ENCODE data around the gene TYMP. TPM values are rescaled to one million over a fixed set of nuclear protein-coding genes. Genes with fewer than 3 reads are reported as not detected.

Gene TYMP
- total RNA-seq, 2 donors from 2014 or later: 71.5 to 101 TPM

- peaks cover 60% of the 10 kb centered on the region for H3K4me1 Mint-ChIP-seq (ENCODE audit: low read depth)
- DNase-seq (no peak), ATAC-seq (replicated peaks in 1 of 2) (no peak)
- H3K4me3 Mint-ChIP-seq: no peak overlapping the region
- no peak overlapping the region for H3K27ac Mint-ChIP-seq
- H3K9me3 Mint-ChIP-seq: no peaks in the 10 kb centered on the region
- H3K27me3 Mint-ChIP-seq (ENCODE audit: low read depth): no peaks in the 10 kb centered on the region
- H3K36me3 Mint-ChIP-seq (ENCODE audit: insufficient read depth in 2 of 2): peaks cover 6 to 24% of the 10 kb centered on the region in 2 donors
Observed at GRCh38 chr22:50513175-50513574, 16.6 kb downstream of the TYMP start.

GRCh38 chr22:50508897-50509296 lies 20.9 kb downstream of the TYMP start:
- no peaks in the 10 kb centered on the region for H3K27me3 Mint-ChIP-seq (ENCODE audit: low read depth)

GRCh38 chr22:50507991-50508884 lies 21.6 kb downstream of the TYMP start, which contains the start of gene NCAPH2:
NCAPH2 (plus strand) TSS chr22:50508224; CDS start chr22:50508338, 114 bp downstream.
- Mint-ChIP-seq H3K4me3 (peak within 1 kb of the TSS; percentile 89 to 97), H3K9me3 (no peaks in the 10 kb centered on the region), H3K27ac (peak within 1 kb of the TSS; percentile 75), H3K36me3 (ENCODE audit: insufficient read depth in 2 of 2) (peaks cover 3 to 13% of the 10 kb centered on the region in 2 donors), H3K4me1 (ENCODE audit: low read depth) (peaks cover 38% of the 10 kb centered on the region), H3K27me3 (ENCODE audit: low read depth) (no peaks in the 10 kb centered on the region)
- peak; percentile 76 for ATAC-seq (replicated peaks in 1 of 2)
- DNase-seq: peak; percentile 98

More at GRCh38 chr22:50508897-50509296, 20.9 kb downstream of the TYMP start:
- DNase-seq: no peak
- peak overlapping the region; percentile 85 to 89 for H3K4me3 Mint-ChIP-seq
- peaks cover 43% of the 10 kb centered on the region for H3K4me1 Mint-ChIP-seq (ENCODE audit: low read depth)
- H3K9me3 Mint-ChIP-seq: no peaks in the 10 kb centered on the region
- H3K27ac Mint-ChIP-seq: peak overlapping the region; percentile 70
- no peak for ATAC-seq (replicated peaks in 1 of 2)
- peaks cover 3 to 14% of the 10 kb centered on the region in 2 donors for H3K36me3 Mint-ChIP-seq (ENCODE audit: insufficient read depth in 2 of 2)

GRCh38 chr22:50507421-50507990 lies 22.3 kb downstream of the TYMP start, which contains the start of gene LMF2:
LMF2 (minus strand) TSS chr22:50507702; CDS start chr22:50507675, 27 bp downstream.
- peak within 1 kb of the TSS; percentile 89 to 97 for H3K4me3 Mint-ChIP-seq
- no peaks in the 10 kb centered on the region for H3K27me3 Mint-ChIP-seq (ENCODE audit: low read depth)
- ATAC-seq (replicated peaks in 1 of 2) (peak; percentile 86), DNase-seq (peak; percentile 91 to 93)
- H3K9me3 Mint-ChIP-seq: no peaks in the 10 kb centered on the region
- H3K36me3 Mint-ChIP-seq (ENCODE audit: insufficient read depth in 2 of 2): peaks cover 3 to 10% of the 10 kb centered on the region in 2 donors
- peaks cover 32% of the 10 kb centered on the region for H3K4me1 Mint-ChIP-seq (ENCODE audit: low read depth)
- H3K27ac Mint-ChIP-seq: peak within 1 kb of the TSS; percentile 75

GRCh38 chr22:50506611-50507420 lies 23.0 kb downstream of the TYMP start:
- H3K4me3 Mint-ChIP-seq: peak overlapping the region; percentile 89 to 97
- H3K9me3 Mint-ChIP-seq: no peaks in the 10 kb centered on the region
- H3K27me3 Mint-ChIP-seq (ENCODE audit: low read depth): no peaks in the 10 kb centered on the region
- ATAC-seq (replicated peaks in 1 of 2) (no peak), DNase-seq (no peak)
- H3K4me1 Mint-ChIP-seq (ENCODE audit: low read depth): peaks cover 25% of the 10 kb centered on the region
- H3K27ac Mint-ChIP-seq: peak overlapping the region; percentile 69
- peaks cover 0 to 7% of the 10 kb centered on the region in 2 donors for H3K36me3 Mint-ChIP-seq (ENCODE audit: insufficient read depth in 2 of 2)

GRCh38 chr22:50505776-50506610 lies 23.8 kb downstream of the TYMP start:
- H3K36me3 Mint-ChIP-seq (ENCODE audit: insufficient read depth in 2 of 2): peaks cover 0 to 7% of the 10 kb centered on the region in 2 donors
- no peaks in the 10 kb centered on the region for H3K9me3 Mint-ChIP-seq
- H3K27ac Mint-ChIP-seq: no peak overlapping the region
- H3K4me1 Mint-ChIP-seq (ENCODE audit: low read depth): peaks cover 22% of the 10 kb centered on the region
- peak overlapping the region; percentile 89 to 97 for H3K4me3 Mint-ChIP-seq
- no peaks in the 10 kb centered on the region for H3K27me3 Mint-ChIP-seq (ENCODE audit: low read depth)
- DNase-seq (no peak), ATAC-seq (replicated peaks in 1 of 2) (no peak)

GRCh38 chr22:50505276-50505775 lies 24.5 kb downstream of the TYMP start:
- DNase-seq (no peak), ATAC-seq (replicated peaks in 1 of 2) (no peak)
- no peaks in the 10 kb centered on the region for H3K27me3 Mint-ChIP-seq (ENCODE audit: low read depth)
- peaks cover 17% of the 10 kb centered on the region for H3K4me1 Mint-ChIP-seq (ENCODE audit: low read depth)
- no peaks in the 10 kb centered on the region for H3K9me3 Mint-ChIP-seq
- peaks cover 0 to 4% of the 10 kb centered on the region in 2 donors for H3K36me3 Mint-ChIP-seq (ENCODE audit: insufficient read depth in 2 of 2)
- peak overlapping the region in 1 of 2 donors; percentile 36 for H3K4me3 Mint-ChIP-seq
- H3K27ac Mint-ChIP-seq: no peak overlapping the region

- DNase-seq: no peak
Observed at GRCh38 chr22:50504369-50505211, 25.2 kb downstream of the TYMP start.

GRCh38 chr22:50503475-50504145 lies 26.2 kb downstream of the TYMP start:
- Mint-ChIP-seq H3K9me3 (no peaks in the 10 kb centered on the region), H3K36me3 (ENCODE audit: insufficient read depth in 2 of 2) (peaks cover 0 to 3% of the 10 kb centered on the region in 2 donors), H3K4me1 (ENCODE audit: low read depth) (peaks cover 2% of the 10 kb centered on the region), H3K27ac (no peak overlapping the region), H3K27me3 (ENCODE audit: low read depth) (no peaks in the 10 kb centered on the region), H3K4me3 (no peak overlapping the region)
- ATAC-seq (replicated peaks in 1 of 2): no peak
- DNase-seq: peak in 1 of 2 donors; percentile 53

More at GRCh38 chr22:50504369-50505211, 25.2 kb downstream of the TYMP start:
- H3K36me3 Mint-ChIP-seq (ENCODE audit: insufficient read depth in 2 of 2): peaks cover 0 to 3% of the 10 kb centered on the region in 2 donors
- no peaks in the 10 kb centered on the region for H3K27me3 Mint-ChIP-seq (ENCODE audit: low read depth)
- H3K27ac Mint-ChIP-seq: no peak overlapping the region
- H3K4me1 Mint-ChIP-seq (ENCODE audit: low read depth): peaks cover 9% of the 10 kb centered on the region
- no peak for ATAC-seq (replicated peaks in 1 of 2)
- no peaks in the 10 kb centered on the region for H3K9me3 Mint-ChIP-seq
- no peak overlapping the region for H3K4me3 Mint-ChIP-seq

GRCh38 chr22:50502628-50503474 lies 27.0 kb downstream of the TYMP start:
- Mint-ChIP-seq H3K9me3 (no peaks in the 10 kb centered on the region), H3K4me3 (no peak overlapping the region), H3K4me1 (ENCODE audit: low read depth) (peaks cover 6% of the 10 kb centered on the region), H3K27me3 (ENCODE audit: low read depth) (no peaks in the 10 kb centered on the region), H3K36me3 (ENCODE audit: insufficient read depth in 2 of 2) (peaks cover 0 to 3% of the 10 kb centered on the region in 2 donors), H3K27ac (no peak overlapping the region)
- no peak for DNase-seq
- ATAC-seq (replicated peaks in 1 of 2): no peak

Data from activated T-cell treated with anti-CD3 and anti-CD28 coated beads, Interleukin-2, amount 50 U/mL, for 72 hours (primary cell).